Thyroid gland (tissue), 4 donors: ENCODE data around the gene ZNF81.

Experiments
- POLR2A ChIP-seq, 2 donors: fragments of 450-650 bp; IDR thresholded peaks; one replicate each; pipeline ENCODE4 v1.6.1; 2017; ENCODE audit warnings: antibody characterized with exemption in 2 of 2, mild to moderate bottlenecking in 2 of 2, moderate library complexity in 1 of 2
- TF ChIP-seq, protein P1 (sequence below), 6 experiments: fragments of 200-600 bp in 3 of 6; fragments of 450-650 bp in 3 of 6; sonication (generic) in 3 of 6; IDR thresholded peaks; one replicate each; pipeline ENCODE4 v1.5.1; 2016 to 2019; ENCODE audit warnings: antibody characterized with exemption in 6 of 6, mild to moderate bottlenecking in 2 of 6, inconsistent platforms in 1 of 6, moderate library complexity in 1 of 6

- TF ChIP-seq, protein P1, sequence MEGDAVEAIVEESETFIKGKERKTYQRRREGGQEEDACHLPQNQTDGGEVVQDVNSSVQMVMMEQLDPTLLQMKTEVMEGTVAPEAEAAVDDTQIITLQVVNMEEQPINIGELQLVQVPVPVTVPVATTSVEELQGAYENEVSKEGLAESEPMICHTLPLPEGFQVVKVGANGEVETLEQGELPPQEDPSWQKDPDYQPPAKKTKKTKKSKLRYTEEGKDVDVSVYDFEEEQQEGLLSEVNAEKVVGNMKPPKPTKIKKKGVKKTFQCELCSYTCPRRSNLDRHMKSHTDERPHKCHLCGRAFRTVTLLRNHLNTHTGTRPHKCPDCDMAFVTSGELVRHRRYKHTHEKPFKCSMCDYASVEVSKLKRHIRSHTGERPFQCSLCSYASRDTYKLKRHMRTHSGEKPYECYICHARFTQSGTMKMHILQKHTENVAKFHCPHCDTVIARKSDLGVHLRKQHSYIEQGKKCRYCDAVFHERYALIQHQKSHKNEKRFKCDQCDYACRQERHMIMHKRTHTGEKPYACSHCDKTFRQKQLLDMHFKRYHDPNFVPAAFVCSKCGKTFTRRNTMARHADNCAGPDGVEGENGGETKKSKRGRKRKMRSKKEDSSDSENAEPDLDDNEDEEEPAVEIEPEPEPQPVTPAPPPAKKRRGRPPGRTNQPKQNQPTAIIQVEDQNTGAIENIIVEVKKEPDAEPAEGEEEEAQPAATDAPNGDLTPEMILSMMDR (IDR thresholded peaks at IDR 0.05): no peak
- no peak for TF ChIP-seq POLR2A (IDR thresholded peaks at IDR 0.05)
These were observed 26.5 kb downstream of the ZNF81 start for GRCh38 chrX:47863187-47863586.
